Neural cell (in vitro differentiated cells): ENCODE results near the gene MBNL3. TPM values are rescaled to one million over a fixed set of nuclear protein-coding genes. Genes with fewer than 3 reads are reported as not detected.

Experiments
- H2AFZ ChIP-seq: fragments of 200-600, 300-800 bp; sonication (generic), shearing (Covaris generic); 2 replicates; pipeline ENCODE4 v1.6.0; 2014; ENCODE audit warnings: low read depth, mild to moderate bottlenecking, antibody characterized with exemption, low read length, moderate library complexity
- H3F3A ChIP-seq: fragments of 200-600 bp; shearing (Covaris generic); 2 replicates; pipeline ENCODE4 v1.6.1; 2016; ENCODE audit warnings: mild to moderate bottlenecking, moderate library complexity, mixed read lengths, antibody characterized with exemption, low read length; ENCODE audit not compliant: insufficient read depth, poor library complexity, severe bottlenecking
- H3K27ac ChIP-seq: fragments of 200-600, 300-800 bp; sonication (generic), shearing (Covaris generic); 2 replicates; pipeline ENCODE4 v1.5.1; 2014; ENCODE audit warnings: mild to moderate bottlenecking, low read length, moderate library complexity
- H3K27me3 ChIP-seq: fragments of 300-800, 200-600 bp; sonication (generic), shearing (Covaris generic); 2 replicates; pipeline ENCODE4 v1.6.0; 2014; ENCODE audit warnings: mild to moderate bottlenecking, low read depth, low read length, moderate library complexity; ENCODE audit not compliant: insufficient read depth
- H3K36me3 ChIP-seq: fragments of 300-800, 200-600 bp; sonication (generic), shearing (Covaris generic); 2 replicates; pipeline ENCODE4 v1.5.1; 2014; ENCODE audit warnings: mild to moderate bottlenecking, antibody characterized with exemption, low read length, moderate library complexity; ENCODE audit not compliant: insufficient read depth
- H3K4me2 ChIP-seq: fragments of 300-800, 200-600 bp; sonication (generic), shearing (Covaris generic); 2 replicates; pipeline ENCODE4 v1.6.0; 2014; ENCODE audit warnings: mild to moderate bottlenecking, low read length
- H3K4me3 ChIP-seq: fragments of 300-800, 200-600 bp; sonication (generic), shearing (Covaris generic); 2 replicates; pipeline ENCODE4 v1.5.1; 2014; ENCODE audit warnings: mild to moderate bottlenecking, low read length, moderate library complexity
- H3K79me2 ChIP-seq: fragments of 200-600 bp; shearing (Covaris generic); replicated peaks from 2 replicates; pipeline ENCODE4 v1.6.0; 2014; ENCODE audit warnings: mild to moderate bottlenecking, low read length, moderate library complexity; ENCODE audit not compliant: insufficient read depth
- H3K9ac ChIP-seq: fragments of 300-800, 200-600 bp; sonication (generic), shearing (Covaris generic); 2 replicates; pipeline ENCODE4 v1.6.1; 2016; ENCODE audit warnings: mild to moderate bottlenecking, low read length, mixed read lengths
- H3K9me2 ChIP-seq: fragments of 200-600 bp; shearing (Covaris generic); 2 replicates; pipeline ENCODE4 v1.6.1; 2016; ENCODE audit warnings: mild to moderate bottlenecking, low read length, mixed read lengths; ENCODE audit not compliant: insufficient read depth
- H3K9me3 ChIP-seq: fragments of 200-600, 300-800 bp; sonication (generic), shearing (Covaris generic); 2 replicates; pipeline ENCODE4 v1.6.1; 2016; ENCODE audit warnings: mild to moderate bottlenecking, mixed run types, low read length, moderate library complexity, mixed read lengths
- H4K20me1 ChIP-seq: fragments of 200-600 bp; shearing (Covaris generic); 2 replicates; pipeline ENCODE4 v1.6.1; 2016; ENCODE audit warnings: mild to moderate bottlenecking, mixed run types; ENCODE audit not compliant: insufficient read depth
- CTCF ChIP-seq: fragments of 450-650 bp; IDR thresholded peaks from 2 replicates; pipeline ENCODE4 v1.5.1; 2014; ENCODE audit warnings: antibody characterized with exemption, mild to moderate bottlenecking, moderate library complexity; ENCODE audit not compliant: poor library complexity, severe bottlenecking
- EP300 ChIP-seq: fragments of 450-650 bp; conservative IDR thresholded peaks from 2 replicates; pipeline ENCODE4 v1.6.1; 2014; ENCODE audit warnings: antibody characterized with exemption, mild to moderate bottlenecking, moderate library complexity; ENCODE audit not compliant: poor library complexity, severe bottlenecking
- EZH2 ChIP-seq: fragments of 200-600, 300-800 bp; shearing (Covaris generic), sonication (generic); IDR thresholded peaks from 2 replicates; pipeline ENCODE4 v1.6.1; 2014; ENCODE audit warnings: antibody characterized with exemption, low read length, borderline replicate concordance, mild to moderate bottlenecking; ENCODE audit not compliant: insufficient read depth, poor library complexity, severe bottlenecking
- MXI1 ChIP-seq: fragments of 450-650 bp; conservative IDR thresholded peaks from 2 replicates; pipeline ENCODE4 v1.6.1; 2014; ENCODE audit warnings: antibody characterized with exemption, mild to moderate bottlenecking; ENCODE audit not compliant: poor library complexity, severe bottlenecking
- POLR2AphosphoS5 ChIP-seq: IDR thresholded peaks from 2 replicates; pipeline ENCODE4 v1.6.1; 2012
- RAD21 ChIP-seq: fragments of 450-650 bp; conservative IDR thresholded peaks from 2 replicates; pipeline ENCODE4 v1.6.1; 2014; ENCODE audit warnings: antibody characterized with exemption, mild to moderate bottlenecking, moderate library complexity
- REST ChIP-seq: IDR thresholded peaks from 2 replicates; pipeline ENCODE4 v1.6.1; 2012; ENCODE audit warnings: borderline replicate concordance
- SMC3 ChIP-seq: fragments of 450-650 bp; conservative IDR thresholded peaks from 2 replicates; pipeline ENCODE4 v1.6.1; 2014; ENCODE audit warnings: antibody characterized with exemption, mild to moderate bottlenecking, moderate library complexity; ENCODE audit not compliant: poor library complexity
- TAF1 ChIP-seq: IDR thresholded peaks from 2 replicates; pipeline ENCODE4 v1.6.1; 2012; ENCODE audit warnings: low read depth
- polyA plus RNA-seq: library from polyadenylated mRNA; depleted of rRNA; stranded (reverse); fragments of >200 nt; gene quantifications from 2 replicates; pipeline ENCODE4 v1.2.3, GENCODE V29; 2014

The MBNL3 gene
- polyA plus RNA-seq, 1 donor from 2014 or later, result 0.09 TPM

GRCh38 chrX:132463411-132463810, 25.4 kb downstream of the MBNL3 start:
- H3K9me3 ChIP-seq, result no peaks in the 10 kb centered on the region
- TF ChIP-seq RAD21 (no peak), REST (no peak), SMC3 (no peak), TAF1 (no peak), POLR2AphosphoS5 (no peak), MXI1 (no peak), EZH2 (no peak), EP300 (no peak), CTCF (no peak)
- H3K27ac ChIP-seq, result no peak overlapping the region
- no peaks in the 10 kb centered on the region for H3K79me2 ChIP-seq
- H3F3A ChIP-seq, result no peaks in the 10 kb centered on the region
- no peaks in the 10 kb centered on the region for H3K9me2 ChIP-seq
- H3K27me3 ChIP-seq, result no peaks in the 10 kb centered on the region
- no peaks in the 10 kb centered on the region for H3K36me3 ChIP-seq
- no peak overlapping the region for H3K9ac ChIP-seq
- H2AFZ ChIP-seq, result no peak overlapping the region
- H4K20me1 ChIP-seq, result no peaks in the 10 kb centered on the region
- no peak overlapping the region for H3K4me3 ChIP-seq
- H3K4me2 ChIP-seq, result no peak overlapping the region

GRCh38 chrX:132461886-132462285, 27.0 kb downstream of the MBNL3 start:
- Histone ChIP-seq H4K20me1 (no peaks in the 10 kb centered on the region), H2AFZ (no peak overlapping the region), H3K27me3 (no peaks in the 10 kb centered on the region), H3K4me3 (no peak overlapping the region), H3K4me2 (no peak overlapping the region), H3K79me2 (no peaks in the 10 kb centered on the region), H3F3A (no peaks in the 10 kb centered on the region), H3K9me3 (no peaks in the 10 kb centered on the region), H3K36me3 (no peaks in the 10 kb centered on the region), H3K27ac (no peak overlapping the region), H3K9ac (no peak overlapping the region), H3K9me2 (no peaks in the 10 kb centered on the region)
- TF ChIP-seq MXI1 (no peak), EZH2 (no peak), REST (no peak), POLR2AphosphoS5 (no peak), TAF1 (no peak), EP300 (no peak), RAD21 (no peak), CTCF (no peak), SMC3 (no peak)
